Heart left ventricle (tissue), 13 donors: ENCODE measurements around the gene CYP4A22.
"Not testable (repeated sequence)": the region's sequence is repeated elsewhere in the genome, so short reads cannot be mapped to it uniquely, and the experiment has no call there.

Source experiments
- POLR2A ChIP-seq, 2 donors: fragments of 450-650 bp; IDR thresholded peaks; one replicate each; pipeline ENCODE4 v1.6.1; 2017; ENCODE audit warnings: antibody characterized with exemption in 2 of 2, mild to moderate bottlenecking in 2 of 2, moderate library complexity in 2 of 2
- TF ChIP-seq, protein P1 (sequence below), 12 donors: fragments of 200-600 bp; sonication (generic) in 4 of 12; IDR thresholded peaks; one replicate each; pipeline versions ENCODE4 v1.5.0 to v1.8.0; 2018 to 2022; ENCODE audit warnings: antibody characterized with exemption in 12 of 12, mild to moderate bottlenecking in 5 of 12
- donor health status: ischemic (EF 13 %, LVEDD 7.1; RV severe dilation, severe dysfunction).
- donor health status: DM: no; HTN: yes; CAD: no.
- donor health status: DM: no; HTN: no; CAD: no.
- donor health status: ischemic (EF 25% LVEDD 6.9; RV normal size, moderate dysfunction).
- donor health status: ischemic (EF 25% LVEDD 5.7; RV mildly dilated, moderate dysfunction).
- donor health status: ischemic (EF 35%, LVEDD 5.7; RV mildly dilated, moderate dysfunction).
- donor health status: nonischemic (EF 11% LVEDD 7.7; RV severe dilation, severe dysfunction).
- donor health status: DM: yes; HTN: yes; CAD: no.
- donor health status: PGD.
- donor health status: ischemic (EF 29% LVEDD 5.4; RV normal size, mild dysfunction).
- donor health status: nonischemic (EF 23%, LVEDD 6.1; RV moderate dilation, normal function).

DNA sequence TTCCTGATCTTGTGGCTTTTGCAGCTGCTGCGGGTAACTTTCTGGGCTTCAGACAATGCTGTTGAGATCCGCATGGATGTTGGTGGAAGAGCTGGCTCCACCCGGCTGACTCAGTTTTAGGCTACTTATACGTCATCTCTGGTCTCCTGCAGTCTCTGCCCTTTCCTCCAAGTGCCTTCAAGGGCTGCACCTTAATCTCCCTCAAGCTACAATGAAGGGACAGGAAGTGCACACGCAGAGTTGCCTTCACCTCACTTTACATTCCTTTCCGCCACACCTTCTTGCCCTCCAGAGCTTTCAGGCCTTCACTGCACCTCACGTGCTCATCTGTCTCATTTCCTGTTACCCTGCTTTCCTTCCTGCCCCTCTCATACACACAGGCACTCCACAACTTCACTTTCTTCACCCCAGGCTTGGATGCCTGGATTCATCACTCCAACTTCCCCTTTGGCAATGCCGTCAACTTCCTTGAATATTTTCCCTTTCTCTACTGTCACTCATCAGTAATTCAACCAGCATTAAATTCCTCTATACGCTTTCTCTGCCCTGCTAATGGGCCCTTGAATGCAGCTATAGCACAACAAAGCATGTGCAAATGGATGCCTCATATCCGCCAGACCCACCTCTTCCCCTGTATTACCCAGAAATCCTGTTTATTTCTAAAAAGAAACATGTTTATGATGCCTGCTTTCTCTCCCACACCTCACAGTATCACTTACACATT lies 29.2 kb upstream of the CYP4A22 start:
- TF ChIP-seq, protein P1, sequence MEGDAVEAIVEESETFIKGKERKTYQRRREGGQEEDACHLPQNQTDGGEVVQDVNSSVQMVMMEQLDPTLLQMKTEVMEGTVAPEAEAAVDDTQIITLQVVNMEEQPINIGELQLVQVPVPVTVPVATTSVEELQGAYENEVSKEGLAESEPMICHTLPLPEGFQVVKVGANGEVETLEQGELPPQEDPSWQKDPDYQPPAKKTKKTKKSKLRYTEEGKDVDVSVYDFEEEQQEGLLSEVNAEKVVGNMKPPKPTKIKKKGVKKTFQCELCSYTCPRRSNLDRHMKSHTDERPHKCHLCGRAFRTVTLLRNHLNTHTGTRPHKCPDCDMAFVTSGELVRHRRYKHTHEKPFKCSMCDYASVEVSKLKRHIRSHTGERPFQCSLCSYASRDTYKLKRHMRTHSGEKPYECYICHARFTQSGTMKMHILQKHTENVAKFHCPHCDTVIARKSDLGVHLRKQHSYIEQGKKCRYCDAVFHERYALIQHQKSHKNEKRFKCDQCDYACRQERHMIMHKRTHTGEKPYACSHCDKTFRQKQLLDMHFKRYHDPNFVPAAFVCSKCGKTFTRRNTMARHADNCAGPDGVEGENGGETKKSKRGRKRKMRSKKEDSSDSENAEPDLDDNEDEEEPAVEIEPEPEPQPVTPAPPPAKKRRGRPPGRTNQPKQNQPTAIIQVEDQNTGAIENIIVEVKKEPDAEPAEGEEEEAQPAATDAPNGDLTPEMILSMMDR (IDR thresholded peaks at IDR 0.05): not testable (repeated sequence)
- TF ChIP-seq POLR2A (IDR thresholded peaks at IDR 0.05): not testable (repeated sequence)
